Stomach (tissue), 9 donors: ENCODE data around the gene PARVG. TPM values are rescaled to one million over a fixed set of nuclear protein-coding genes. Genes with fewer than 3 reads are reported as not detected.

Experiments
- DNase-seq, 2 donors: peaks; one replicate each; pipeline versions ENCODE4 v3.0.0 to v3.0.0-alpha.2; 2013 to 2019
- H3K27ac ChIP-seq, 5 donors: fragments of 200-600 bp in 4 of 5; sonication (generic) in 4 of 5; one replicate each; pipeline ENCODE4 v1.5.1; 2013 to 2019; ENCODE audit warnings: mild to moderate bottlenecking in 1 of 5, moderate library complexity in 1 of 5
- H3K27me3 ChIP-seq, 3 donors: fragments of 200-600 bp; sonication (generic); one replicate each; pipeline ENCODE4 v1.5.1; 2017 to 2019; ENCODE audit warnings: mixed run types in 1 of 3
- H3K36me3 ChIP-seq, 4 donors: fragments of 200-600 bp; sonication (generic); 1 replicate in 3 of 4; 2 replicates in 1 of 4; pipeline ENCODE4 v1.5.1; 2016 to 2019
- H3K4me1 ChIP-seq, 4 donors: fragments of 200-600 bp; sonication (generic); one replicate each; pipeline ENCODE4 v1.5.1; 2016 to 2019
- H3K4me3 ChIP-seq, 4 donors: fragments of 200-600 bp; sonication (generic) in 3 of 4; one replicate each; pipeline ENCODE4 v1.5.1; 2016 to 2019; ENCODE audit warnings: mild to moderate bottlenecking in 1 of 4
- H3K9me3 ChIP-seq, 4 donors: fragments of 200-600 bp; sonication (generic); one replicate each; pipeline ENCODE4 v1.5.1; 2016 to 2019
- CTCF ChIP-seq, 7 experiments: fragments of 450-650 bp in 4 of 7; fragments of 200-600 bp in 3 of 7; sonication (generic) in 3 of 7; IDR thresholded peaks; one replicate each; pipeline ENCODE4 v1.5.1; 2016 to 2019; ENCODE audit warnings: antibody characterized with exemption in 7 of 7, control low read depth in 2 of 7, mild to moderate bottlenecking in 1 of 7
- EP300 ChIP-seq: sonication (generic); formaldehyde crosslinking; IDR thresholded peaks from one replicate; pipeline ENCODE4 v1.6.1; 2017; ENCODE audit warnings: antibody characterized with exemption
- POLR2A ChIP-seq, 4 donors: fragments of 450-650 bp; IDR thresholded peaks; one replicate each; pipeline ENCODE4 v1.6.1; 2016; ENCODE audit warnings: antibody characterized with exemption in 4 of 4, control low read depth in 2 of 4, mild to moderate bottlenecking in 1 of 4, moderate library complexity in 1 of 4
- POLR2AphosphoS5 ChIP-seq, 3 donors: sonication (generic); formaldehyde crosslinking; IDR thresholded peaks; one replicate each; pipeline ENCODE4 v1.6.1; 2016; ENCODE audit warnings: antibody characterized with exemption in 3 of 3
- WGBS, 5 donors: extraction: QIAGEN DNeasy Blood & Tissue Kit in 3 of 5; methylation state at CpG; one replicate each; pipeline versions ENCODE4 v1.1.5 to v1.1.7; 2013 to 2018; 5-methylcytosine and 5-hydroxymethylcytosine counted together
- intact Hi-C: fragments of 100-400 bp; cut with DNase I; formaldehyde crosslinking; loops from one replicate; pipeline ENCODE4 v1.15.1; 2023; ENCODE audit warnings: low total_unique reads
- polyA plus RNA-seq, 3 donors: library from polyadenylated mRNA; stranded (reverse); fragments of 200-250 nt; gene quantifications; one replicate each; pipeline ENCODE4 v1.2.3, GENCODE V29; 2013
- total RNA-seq, 5 donors: library from RNA; depleted of rRNA; stranded (reverse); fragments of >200 nt; gene quantifications; one replicate each; pipeline versions ENCODE4 v1.1.0 to v1.2.3, GENCODE V29; 2014 to 2016
- donor health status: healthy with polysubstance abuse.
- donor health status: Bipolar disorder and iron deficiency.
- donor health status: healthy.

Gene PARVG
- total and polyA plus RNA-seq, 8 donors, result 5.7 to 78.2 (median 16.7) TPM

- H3K9me3 ChIP-seq, result no peaks in the 10 kb centered on the region
- H3K36me3 ChIP-seq, result peaks cover 0 to 4% (median 0%) of the 10 kb centered on the region in 4 donors
- H3K4me3 ChIP-seq, result no peak overlapping the region
- intact Hi-C loops, result no loop called here
- 78 to 85% (median 81%) methylated on average over 7 to 8 of the region's 8 CpGs for WGBS, 5 donors
- H3K27ac ChIP-seq, result no peak overlapping the region
- TF ChIP-seq POLR2A (IDR thresholded peaks at IDR 0.05), result no peak
- TF ChIP-seq CTCF (IDR thresholded peaks at IDR 0.05), result no peak
- no peak for TF ChIP-seq POLR2AphosphoS5 (IDR thresholded peaks at IDR 0.05)
- TF ChIP-seq EP300, result no peak
- peak in 1 of 2 donors; percentile 26 for DNase-seq
- H3K4me1 ChIP-seq, result no peaks in the 10 kb centered on the region
- peaks cover 0 to 25% (median 6%) of the 10 kb centered on the region in 3 donors for H3K27me3 ChIP-seq
Measured at GRCh38 chr22:44192098-44192815, 11.5 kb downstream of the PARVG start.

- DNase-seq, result no peak
- 50 to 70% (median 65%) methylated on average over 9 to 11 of the region's 11 CpGs for WGBS, 5 donors
- Histone ChIP-seq H3K9me3 (no peaks in the 10 kb centered on the region), H3K4me3 (no peak overlapping the region), H3K27ac (no peak overlapping the region), H3K36me3 (peaks cover 0 to 4% (median 0%) of the 10 kb centered on the region in 4 donors), H3K4me1 (no peaks in the 10 kb centered on the region), H3K27me3 (peaks cover 0 to 29% (median 6%) of the 10 kb centered on the region in 3 donors)
- intact Hi-C loops, result no loop called here
- TF ChIP-seq POLR2AphosphoS5 (IDR thresholded peaks at IDR 0.05) (no peak), EP300 (no peak), POLR2A (IDR thresholded peaks at IDR 0.05) (no peak), CTCF (IDR thresholded peaks at IDR 0.05) (no peak)
Measured at GRCh38 chr22:44192816-44193534, 12.2 kb downstream of the PARVG start.

GRCh38 chr22:44193535-44193891 lies 12.8 kb downstream of the PARVG start:
- Histone ChIP-seq H3K36me3 (peaks cover 0 to 4% (median 0%) of the 10 kb centered on the region in 4 donors), H3K4me3 (no peak overlapping the region), H3K9me3 (no peaks in the 10 kb centered on the region), H3K4me1 (no peaks in the 10 kb centered on the region), H3K27me3 (peaks cover 0 to 29% (median 6%) of the 10 kb centered on the region in 3 donors), H3K27ac (no peak overlapping the region)
- WGBS, 5 donors, result 44 to 64% (median 50%) methylated on average over 4 of the region's 4 CpGs
- intact Hi-C loops, result no loop called here
- DNase-seq, result no peak
- no peak for TF ChIP-seq EP300
- no peak for TF ChIP-seq POLR2A (IDR thresholded peaks at IDR 0.05)
- TF ChIP-seq POLR2AphosphoS5 (IDR thresholded peaks at IDR 0.05), result no peak
- TF ChIP-seq CTCF (IDR thresholded peaks at IDR 0.05), result no peak

GRCh38 chr22:44194569-44194968 lies 13.8 kb downstream of the PARVG start:
- Histone ChIP-seq H3K36me3 (peaks cover 0 to 10% (median 0%) of the 10 kb centered on the region in 4 donors), H3K4me3 (no peak overlapping the region), H3K27ac (no peak overlapping the region), H3K27me3 (peaks cover 0 to 29% (median 6%) of the 10 kb centered on the region in 3 donors), H3K9me3 (no peaks in the 10 kb centered on the region), H3K4me1 (no peaks in the 10 kb centered on the region)
- 88 to 96% (median 92%) methylated on average over 2 of the region's 2 CpGs for WGBS, 5 donors
- intact Hi-C loops, result no loop called here
- no peak for DNase-seq
- TF ChIP-seq POLR2A (IDR thresholded peaks at IDR 0.05) (no peak), POLR2AphosphoS5 (IDR thresholded peaks at IDR 0.05) (no peak), EP300 (no peak), CTCF (IDR thresholded peaks at IDR 0.05) (no peak)
